ENCODE data around the gene ANXA1. TPM values are rescaled to one million over a fixed set of nuclear protein-coding genes. Genes with fewer than 3 reads are reported as not detected.
A peak's percentile ranks its signal among the peaks of the same experiment; 100 is the strongest.

ANXA1 gene
- total RNA-seq, 1 donor from 2014 or later, result 237 TPM

DNA sequence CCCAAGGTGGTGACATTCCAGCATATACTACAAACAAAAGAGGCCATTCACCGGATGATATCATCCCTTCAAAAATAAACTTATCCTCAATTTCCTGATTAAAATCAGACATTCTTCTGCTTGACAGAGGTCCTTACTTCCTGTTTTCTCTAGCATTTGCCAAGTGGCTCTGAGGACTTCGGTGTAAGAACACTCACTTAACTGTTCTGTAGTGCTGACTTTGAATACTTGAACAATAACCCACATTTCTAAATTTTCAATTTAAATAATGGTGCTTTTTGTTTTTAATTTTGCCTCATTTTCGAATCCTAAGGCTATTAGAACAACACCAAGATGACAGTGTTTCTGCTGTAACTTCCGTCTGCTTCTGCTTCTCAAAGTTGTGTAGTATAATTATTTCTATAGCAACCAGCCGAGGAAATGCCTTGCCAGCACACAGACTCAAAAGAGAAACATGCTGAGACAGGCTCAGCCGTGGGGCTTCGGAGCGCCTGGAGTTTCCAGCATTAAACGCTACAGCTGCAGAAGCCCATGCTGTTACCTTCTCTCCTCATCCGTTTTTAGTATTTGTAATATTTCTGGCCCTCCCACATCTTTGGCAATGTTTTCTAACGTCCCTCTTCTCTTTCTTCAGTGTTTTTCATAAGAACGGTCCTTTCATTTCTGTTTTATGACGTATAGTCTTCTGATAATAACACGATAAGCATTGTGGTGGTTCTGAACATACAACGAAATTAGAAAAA, 19.5 kb upstream of the ANXA1 start:
- peak; percentile 90 for DNase-seq (ENCODE audit: extremely low spot score, unreplicated experiment)
- TF ChIP-seq, protein P1, sequence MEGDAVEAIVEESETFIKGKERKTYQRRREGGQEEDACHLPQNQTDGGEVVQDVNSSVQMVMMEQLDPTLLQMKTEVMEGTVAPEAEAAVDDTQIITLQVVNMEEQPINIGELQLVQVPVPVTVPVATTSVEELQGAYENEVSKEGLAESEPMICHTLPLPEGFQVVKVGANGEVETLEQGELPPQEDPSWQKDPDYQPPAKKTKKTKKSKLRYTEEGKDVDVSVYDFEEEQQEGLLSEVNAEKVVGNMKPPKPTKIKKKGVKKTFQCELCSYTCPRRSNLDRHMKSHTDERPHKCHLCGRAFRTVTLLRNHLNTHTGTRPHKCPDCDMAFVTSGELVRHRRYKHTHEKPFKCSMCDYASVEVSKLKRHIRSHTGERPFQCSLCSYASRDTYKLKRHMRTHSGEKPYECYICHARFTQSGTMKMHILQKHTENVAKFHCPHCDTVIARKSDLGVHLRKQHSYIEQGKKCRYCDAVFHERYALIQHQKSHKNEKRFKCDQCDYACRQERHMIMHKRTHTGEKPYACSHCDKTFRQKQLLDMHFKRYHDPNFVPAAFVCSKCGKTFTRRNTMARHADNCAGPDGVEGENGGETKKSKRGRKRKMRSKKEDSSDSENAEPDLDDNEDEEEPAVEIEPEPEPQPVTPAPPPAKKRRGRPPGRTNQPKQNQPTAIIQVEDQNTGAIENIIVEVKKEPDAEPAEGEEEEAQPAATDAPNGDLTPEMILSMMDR (IDR thresholded peaks at IDR 0.05), result no peak
- H3K4me1 Mint-ChIP-seq (ENCODE audit: unreplicated experiment), result peaks cover 18% of the 10 kb centered on the region
- no peaks in the 10 kb centered on the region for H3K9me3 Mint-ChIP-seq (ENCODE audit: unreplicated experiment)
- peak overlapping the region; percentile 96 for H3K27ac Mint-ChIP-seq (ENCODE audit: unreplicated experiment)
- no peaks in the 10 kb centered on the region for H3K36me3 Mint-ChIP-seq (ENCODE audit: unreplicated experiment)
- peak overlapping the region; percentile 73 for H3K4me3 Mint-ChIP-seq (ENCODE audit: unreplicated experiment)
- H3K27me3 Mint-ChIP-seq (ENCODE audit: unreplicated experiment), result no peaks in the 10 kb centered on the region

DNA sequence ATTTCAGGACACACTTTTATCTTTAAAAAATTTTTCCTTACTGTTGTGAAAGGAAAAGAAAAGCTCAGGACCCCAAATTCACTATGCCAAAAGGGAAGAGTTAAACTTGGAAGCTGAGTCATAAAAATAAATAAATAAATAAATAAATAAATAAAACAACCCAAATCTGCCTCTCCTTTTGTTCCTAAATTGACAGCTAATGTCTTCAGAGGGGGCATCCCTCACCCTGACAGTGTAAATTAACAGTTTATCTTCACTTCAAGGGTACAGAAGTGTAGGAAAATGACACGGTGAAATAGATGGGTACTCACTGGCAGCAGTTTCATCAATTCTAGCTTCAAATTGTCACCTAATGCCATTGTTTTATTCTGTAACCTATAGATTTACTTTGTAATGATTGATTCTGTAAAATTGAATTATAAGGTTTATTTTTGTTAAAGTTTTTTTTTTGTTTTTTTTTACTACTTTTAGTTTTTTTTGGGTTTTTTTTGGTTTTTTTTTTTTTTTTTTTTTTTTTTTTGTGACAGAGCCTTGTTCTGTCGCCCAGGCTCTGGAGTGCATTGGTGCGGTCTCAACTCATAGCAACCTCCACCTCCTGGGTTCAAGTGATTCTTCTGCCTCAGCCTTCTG, 18.5 kb upstream of the ANXA1 start:
- Mint-ChIP-seq H3K27me3 (ENCODE audit: unreplicated experiment) (no peaks in the 10 kb centered on the region), H3K27ac (ENCODE audit: unreplicated experiment) (peak overlapping the region; percentile 96), H3K9me3 (ENCODE audit: unreplicated experiment) (no peaks in the 10 kb centered on the region), H3K36me3 (ENCODE audit: unreplicated experiment) (no peaks in the 10 kb centered on the region), H3K4me1 (ENCODE audit: unreplicated experiment) (peaks cover 18% of the 10 kb centered on the region), H3K4me3 (ENCODE audit: unreplicated experiment) (peak overlapping the region; percentile 73)
- TF ChIP-seq, protein P1 (IDR thresholded peaks at IDR 0.05), result no peak
- no peak for DNase-seq (ENCODE audit: extremely low spot score, unreplicated experiment)

DNA sequence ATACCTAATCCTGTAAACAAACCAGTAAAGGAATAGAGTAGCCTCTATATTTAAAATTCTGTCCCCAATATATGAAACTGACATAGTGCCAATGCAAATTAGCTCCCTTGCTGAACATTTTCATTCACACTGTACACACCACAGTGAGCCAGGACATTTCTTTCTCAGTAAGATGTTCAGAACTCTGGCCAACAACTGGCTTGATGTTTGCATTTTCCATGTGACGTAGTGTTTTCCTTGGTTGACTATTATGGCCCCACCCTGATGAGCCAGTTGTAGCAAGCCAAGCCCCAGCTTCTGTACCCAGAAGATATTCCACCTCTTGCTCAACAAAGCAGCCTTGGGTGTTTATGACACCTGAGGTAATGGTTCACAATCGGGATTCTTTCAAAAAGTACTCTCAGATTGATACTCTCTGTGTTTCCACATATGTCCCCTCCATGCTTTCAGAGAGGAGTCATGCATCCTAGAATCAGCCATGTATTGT, 17.7 kb upstream of the ANXA1 start:
- DNase-seq (ENCODE audit: extremely low spot score, unreplicated experiment), result no peak
- peak overlapping the region; percentile 16 for H3K27ac Mint-ChIP-seq (ENCODE audit: unreplicated experiment)

DNA sequence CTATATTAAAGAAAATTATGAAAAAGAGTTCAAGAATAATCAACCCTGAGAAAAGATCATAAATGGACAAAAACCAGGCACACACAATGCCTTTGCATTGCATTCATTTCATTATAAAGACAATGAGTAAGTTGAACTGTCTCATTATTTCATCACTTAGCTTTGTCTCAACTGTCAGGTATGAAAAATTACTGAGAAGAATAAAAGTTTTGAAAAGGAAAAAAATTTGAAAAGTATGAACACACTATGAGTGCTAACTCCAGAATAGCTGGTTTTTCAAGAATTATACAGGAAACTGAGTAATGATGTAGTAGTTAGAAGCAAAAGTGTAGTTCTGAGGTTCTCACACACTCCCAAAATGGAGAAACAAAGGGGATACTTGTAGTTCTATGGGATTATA, 16.3 kb upstream of the ANXA1 start:
- Mint-ChIP-seq H3K27ac (ENCODE audit: unreplicated experiment) (no peak overlapping the region), H3K4me1 (ENCODE audit: unreplicated experiment) (peaks cover 18% of the 10 kb centered on the region), H3K9me3 (ENCODE audit: unreplicated experiment) (no peaks in the 10 kb centered on the region), H3K27me3 (ENCODE audit: unreplicated experiment) (no peaks in the 10 kb centered on the region), H3K36me3 (ENCODE audit: unreplicated experiment) (no peaks in the 10 kb centered on the region), H3K4me3 (ENCODE audit: unreplicated experiment) (no peak overlapping the region)
- TF ChIP-seq, protein P1 (IDR thresholded peaks at IDR 0.05), result no peak
- no peak for DNase-seq (ENCODE audit: extremely low spot score, unreplicated experiment)

More for the DNA sequence above, 17.7 kb upstream of the ANXA1 start:
- TF ChIP-seq, protein P1 (IDR thresholded peaks at IDR 0.05), result no peak
- Mint-ChIP-seq H3K9me3 (ENCODE audit: unreplicated experiment) (no peaks in the 10 kb centered on the region), H3K36me3 (ENCODE audit: unreplicated experiment) (no peaks in the 10 kb centered on the region), H3K27me3 (ENCODE audit: unreplicated experiment) (no peaks in the 10 kb centered on the region), H3K4me1 (ENCODE audit: unreplicated experiment) (peaks cover 18% of the 10 kb centered on the region), H3K4me3 (ENCODE audit: unreplicated experiment) (no peak overlapping the region)

DNA sequence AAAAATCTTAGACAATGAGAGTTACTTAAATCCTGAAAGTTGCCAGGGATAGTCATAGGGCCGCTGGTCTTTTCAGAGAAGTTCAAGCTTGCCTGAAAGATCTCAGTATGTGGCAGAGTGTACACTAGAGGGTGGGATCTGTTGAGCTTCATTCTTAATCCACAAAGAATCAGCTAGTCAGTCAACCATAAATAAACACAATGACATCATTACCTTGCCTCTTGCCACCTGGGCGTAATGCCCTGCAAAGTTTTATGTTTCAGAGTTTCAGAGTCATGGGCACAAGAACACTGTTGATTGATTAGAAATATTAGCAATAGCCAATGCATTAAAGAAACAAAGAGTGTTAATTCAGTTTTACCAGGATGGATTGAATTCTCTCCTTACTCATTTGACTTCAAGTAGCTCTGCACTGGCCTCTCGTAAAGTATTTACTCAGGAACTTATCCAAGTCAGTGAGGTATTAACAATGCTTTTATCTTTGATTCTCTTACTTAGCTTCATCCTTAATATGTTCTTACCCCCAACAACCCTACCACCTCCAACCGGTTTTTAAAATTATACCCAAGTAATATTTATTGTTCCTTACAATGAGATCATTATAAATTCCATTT, 14.3 kb upstream of the ANXA1 start:
- Mint-ChIP-seq H3K4me1 (ENCODE audit: unreplicated experiment) (peaks cover 10% of the 10 kb centered on the region), H3K36me3 (ENCODE audit: unreplicated experiment) (no peaks in the 10 kb centered on the region), H3K27me3 (ENCODE audit: unreplicated experiment) (no peaks in the 10 kb centered on the region), H3K27ac (ENCODE audit: unreplicated experiment) (no peak overlapping the region), H3K9me3 (ENCODE audit: unreplicated experiment) (no peaks in the 10 kb centered on the region), H3K4me3 (ENCODE audit: unreplicated experiment) (no peak overlapping the region)
- TF ChIP-seq, protein P1 (IDR thresholded peaks at IDR 0.05), result no peak
- DNase-seq (ENCODE audit: extremely low spot score, unreplicated experiment), result no peak

Data from osteocyte (in vitro differentiated cells).